Kidney capillary endothelial cell (primary cell): ENCODE measurements around the gene MALRD1.

Experiments used
- DNase-seq: peaks from one replicate; pipeline ENCODE4 v3.0.0-alpha.2; 2018; ENCODE audit warnings: low spot score

Gene MALRD1

DNA sequence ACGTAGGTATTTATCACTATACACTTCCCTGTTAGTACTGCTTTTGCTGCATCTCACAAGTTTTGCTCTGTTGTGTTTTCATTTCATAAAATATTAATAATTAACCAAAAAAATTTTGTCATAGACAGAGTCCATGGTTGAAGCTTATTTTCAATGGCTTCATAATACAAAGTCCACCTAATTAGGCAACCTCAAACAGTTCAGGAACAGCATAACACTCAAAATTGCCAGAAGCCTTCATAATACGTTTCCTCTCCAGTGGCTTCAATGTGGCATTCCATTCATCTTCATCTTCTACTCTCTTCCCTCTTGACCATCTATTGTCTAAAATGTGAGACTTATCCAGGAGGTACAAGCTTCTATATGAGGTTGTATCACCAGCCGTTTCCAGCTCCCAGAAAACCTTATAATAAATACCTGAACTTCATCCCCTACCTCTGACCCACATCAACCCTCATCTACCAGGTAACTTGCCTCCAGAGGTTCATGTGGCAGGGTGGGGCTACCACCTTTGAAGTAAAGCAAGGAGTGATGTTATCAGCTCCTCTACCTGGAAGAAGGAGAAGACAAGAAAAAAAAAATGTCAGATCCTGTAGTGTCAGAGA lies 337.3 kb downstream of the MALRD1 start:
- no peak for DNase-seq

DNA sequence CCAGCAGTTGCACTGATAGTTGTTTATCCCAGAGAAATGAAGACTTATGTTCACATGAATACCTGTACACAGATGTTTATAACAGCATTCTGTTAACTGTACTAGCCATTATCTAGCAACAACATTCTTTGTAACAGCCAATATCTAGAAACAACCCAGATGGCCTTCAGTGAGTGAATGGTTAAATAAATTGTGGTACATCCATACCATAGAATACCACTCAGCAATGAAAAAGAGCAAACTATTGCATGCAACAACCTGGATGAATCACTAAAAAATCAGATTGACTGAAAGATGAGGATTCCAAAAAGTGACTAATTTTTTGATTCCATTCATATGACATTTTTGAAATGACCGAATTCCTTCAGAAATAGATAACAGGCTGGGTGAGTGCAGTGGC lies 360.3 kb downstream of the MALRD1 start:
- DNase-seq = no peak

DNA sequence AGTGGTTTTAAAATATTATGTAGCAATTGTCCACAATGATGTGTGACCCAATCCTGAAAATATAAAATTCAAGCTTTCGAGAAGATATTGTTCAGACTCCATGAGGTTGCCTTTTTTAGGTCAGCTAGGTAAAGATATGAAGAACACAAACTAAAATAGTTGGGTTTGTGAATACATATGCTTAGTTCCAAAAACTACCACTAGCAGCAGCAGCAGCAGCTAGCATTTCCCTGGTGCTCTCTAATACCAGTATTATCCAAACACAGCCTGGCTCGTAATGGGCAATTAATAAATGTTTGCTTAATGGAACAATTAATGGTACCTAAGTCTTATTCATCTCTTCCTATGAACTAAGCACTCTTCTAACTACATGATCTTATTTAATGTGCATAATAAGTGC lies 362.5 kb downstream of the MALRD1 start:
- no peak for DNase-seq

DNA sequence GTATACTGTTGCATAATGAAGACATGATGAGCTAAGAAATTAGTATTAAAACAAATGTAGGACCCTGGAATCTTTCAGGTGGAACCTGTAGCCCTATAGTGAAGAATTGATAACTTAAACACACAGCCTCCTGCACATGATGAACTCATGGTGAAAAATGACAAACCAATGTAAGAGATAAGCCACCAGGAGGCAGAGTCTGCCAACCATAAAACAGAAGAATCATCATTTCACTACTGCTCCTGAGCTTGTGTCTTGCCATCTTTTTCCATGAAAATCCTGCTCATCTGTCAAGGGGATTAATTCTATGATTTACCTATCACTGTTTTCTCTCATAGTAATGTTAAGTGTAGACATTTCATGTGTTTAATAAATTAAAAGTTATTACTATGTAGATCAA lies 363.9 kb downstream of the MALRD1 start:
- peak; percentile 46 for DNase-seq

DNA sequence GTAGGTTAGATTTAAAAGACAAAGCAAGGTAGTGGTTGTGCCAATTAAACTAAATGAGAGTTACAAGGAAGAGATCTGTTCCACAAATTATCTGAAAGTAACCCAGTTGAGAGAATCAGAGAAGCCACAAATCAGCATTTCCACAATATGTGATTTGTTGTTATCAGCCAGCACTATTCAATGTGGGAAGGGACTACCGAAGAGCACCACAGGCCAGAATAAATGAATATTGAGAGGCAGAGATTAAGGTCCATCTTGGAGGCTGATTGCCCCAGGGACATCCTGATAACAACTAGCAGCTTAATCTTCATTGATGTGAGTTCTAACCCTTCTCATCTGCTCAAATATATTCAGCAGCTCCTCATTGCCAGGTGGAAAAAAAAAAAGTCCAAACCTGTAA lies 367.6 kb downstream of the MALRD1 start:
- DNase-seq = no peak

DNA sequence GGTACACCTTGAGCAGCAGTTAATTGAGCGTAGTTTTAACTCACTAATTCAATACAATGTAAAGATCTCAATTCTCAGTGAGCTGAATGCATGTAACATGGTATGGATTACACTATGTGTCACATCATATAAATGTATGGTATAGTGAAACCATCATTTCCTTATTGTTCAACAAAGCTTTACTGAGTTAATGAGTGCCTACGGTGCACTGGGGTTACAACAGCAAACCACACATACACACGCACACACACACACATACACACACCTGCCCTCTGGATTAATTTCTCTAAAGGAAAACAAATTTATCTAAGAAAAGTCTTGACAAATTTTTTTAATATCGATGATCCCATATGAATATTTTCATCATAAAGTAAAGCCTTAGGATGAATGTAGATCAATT lies 369.1 kb downstream of the MALRD1 start:
- DNase-seq = no peak

DNA sequence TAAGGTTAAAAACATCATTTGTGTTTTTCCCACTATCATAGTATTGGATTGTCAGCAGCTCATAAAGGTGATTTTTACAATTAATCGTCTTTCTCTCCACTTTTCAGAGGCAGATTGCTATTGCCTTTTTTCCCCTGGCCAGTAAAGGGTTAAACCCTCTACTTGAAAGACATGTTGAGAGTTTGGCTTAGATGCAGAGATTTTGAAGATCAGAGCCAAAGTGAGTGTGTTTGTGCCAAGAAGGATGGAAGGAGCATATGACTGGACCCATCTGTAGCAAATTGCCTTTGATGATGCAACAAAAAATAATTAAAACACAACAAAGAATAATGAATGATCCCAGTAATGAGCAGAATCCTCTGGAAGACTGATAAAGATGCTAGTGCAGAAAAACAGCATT lies 373.1 kb downstream of the MALRD1 start:
- no peak for DNase-seq

DNA sequence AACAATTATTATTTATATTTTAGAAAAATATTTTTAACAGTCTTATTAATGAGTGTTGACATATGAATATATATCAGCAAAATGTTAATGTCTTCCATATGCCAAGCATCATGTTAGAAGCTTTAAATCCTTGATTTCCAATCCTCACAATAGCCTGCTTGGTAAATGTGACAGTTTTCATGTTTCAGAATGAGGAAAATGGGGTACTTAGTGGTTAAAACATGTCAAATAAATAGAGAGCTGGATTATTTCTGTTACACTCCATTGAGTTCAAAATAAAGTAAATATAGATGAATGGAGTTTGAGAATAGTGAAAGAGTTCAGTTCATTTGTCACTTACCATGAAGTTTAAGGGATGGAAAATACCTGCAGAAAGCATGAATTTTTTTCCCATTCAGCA lies 377.4 kb downstream of the MALRD1 start:
- DNase-seq = no peak

DNA sequence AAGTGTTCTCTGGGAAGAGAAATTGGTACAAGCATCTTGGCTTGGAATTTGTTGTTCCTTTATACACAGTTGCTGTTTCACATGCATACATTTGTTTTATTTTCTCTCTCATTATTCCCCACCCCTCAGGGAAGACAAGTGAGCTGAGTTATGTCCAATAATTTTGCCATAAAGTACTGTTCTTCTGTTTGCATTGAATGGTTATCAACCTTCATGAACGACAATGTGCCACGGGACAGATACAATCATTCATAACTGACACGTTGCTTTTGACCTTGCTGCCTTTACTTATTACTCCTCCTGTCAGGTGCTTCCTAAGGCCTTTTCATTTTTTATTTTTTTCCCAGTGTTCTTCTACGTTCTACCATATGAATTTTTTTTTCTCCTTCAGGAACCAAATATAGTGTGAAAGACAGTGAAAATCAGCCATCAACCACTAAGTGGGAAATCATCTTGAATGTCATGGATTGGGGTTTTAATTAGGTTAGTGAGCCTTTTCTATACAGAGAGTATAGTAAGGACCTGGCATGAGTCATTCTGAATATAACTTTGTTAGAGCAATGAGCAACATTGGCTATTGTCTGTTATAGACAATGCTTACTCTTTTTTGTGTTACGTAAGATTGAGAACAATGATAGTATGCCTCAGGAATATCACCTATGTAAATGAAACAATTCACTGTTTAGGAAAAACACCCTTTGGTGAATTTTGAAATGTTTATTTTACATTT lies 383.2 kb downstream of the MALRD1 start:
- peak; percentile 51 for DNase-seq

DNA sequence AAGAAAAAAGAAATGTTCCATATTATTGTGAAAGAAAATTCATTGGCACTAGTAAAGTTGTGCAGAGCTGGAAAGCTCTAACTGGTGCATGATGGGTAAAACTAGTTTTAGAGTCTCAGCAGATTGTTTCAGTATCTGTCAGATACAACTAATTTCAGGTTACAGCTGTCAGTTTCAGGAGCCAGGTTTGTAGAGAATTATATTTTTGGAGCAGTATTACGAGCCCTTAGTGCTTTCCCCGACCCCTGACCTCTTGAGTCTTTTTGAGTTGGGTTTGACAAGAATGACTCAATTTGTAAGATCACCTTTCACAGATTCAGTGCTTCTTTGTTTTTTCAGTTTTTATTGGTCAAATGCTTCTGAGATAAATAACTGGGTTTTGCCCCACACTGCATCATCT lies 401.3 kb downstream of the MALRD1 start:
- DNase-seq = no peak

DNA sequence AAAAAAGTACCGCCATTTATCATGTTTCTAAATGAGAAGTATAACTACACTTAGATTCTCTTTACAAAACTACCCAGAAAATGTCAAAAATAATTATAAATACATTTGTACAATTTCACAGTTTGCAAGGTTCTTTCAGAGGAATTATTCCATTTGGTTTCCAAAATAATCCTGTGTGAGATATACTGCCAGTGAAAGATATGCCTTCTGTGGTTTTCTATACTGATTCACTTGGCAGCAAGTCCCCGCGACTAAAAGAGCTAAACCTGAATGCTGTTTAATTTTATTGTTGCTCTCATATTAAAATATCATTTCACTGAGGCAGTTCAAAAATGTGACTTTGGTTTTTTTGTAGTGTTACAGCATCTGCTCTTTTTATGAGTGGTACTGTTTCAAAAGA lies 402.8 kb downstream of the MALRD1 start:
- no peak for DNase-seq

DNA sequence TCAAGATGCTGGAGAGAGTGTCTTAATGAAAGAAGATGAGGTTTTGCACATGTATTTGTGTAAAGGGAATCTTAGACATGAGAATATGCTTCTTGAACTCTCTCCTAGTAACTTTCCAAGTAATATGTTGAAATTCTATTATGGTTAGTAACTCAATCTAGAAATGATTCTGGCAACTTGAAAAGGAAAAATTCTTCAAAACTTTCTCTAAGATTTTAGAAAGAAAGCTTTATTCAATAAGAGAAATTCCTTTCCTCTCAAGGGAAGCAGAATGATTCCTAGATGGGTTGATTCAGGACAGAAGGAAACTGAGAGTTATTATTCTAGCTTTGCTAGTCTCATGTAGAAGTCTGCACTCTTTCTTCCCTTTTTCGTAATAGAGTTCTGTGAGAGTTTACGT lies 403.3 kb downstream of the MALRD1 start:
- DNase-seq = no peak

DNA sequence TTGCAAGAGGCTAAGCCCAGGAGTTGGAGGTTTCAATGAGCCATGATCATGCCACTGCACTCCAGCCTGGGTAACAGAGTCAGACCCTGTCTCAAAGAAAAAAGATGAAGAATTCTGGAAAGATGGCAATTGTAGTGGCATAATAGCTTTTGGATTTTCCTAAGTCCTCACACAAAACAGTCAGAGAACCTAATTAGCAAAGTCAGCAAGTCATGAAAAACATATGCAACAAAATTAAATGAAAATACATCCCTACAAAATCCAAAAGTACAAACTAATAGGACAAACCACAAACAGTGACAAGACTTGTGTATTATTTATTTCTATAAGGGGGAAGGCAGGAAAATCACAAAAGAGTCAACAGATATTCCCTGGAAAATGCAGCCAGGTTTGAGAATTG lies 405.4 kb downstream of the MALRD1 start:
- DNase-seq = no peak

DNA sequence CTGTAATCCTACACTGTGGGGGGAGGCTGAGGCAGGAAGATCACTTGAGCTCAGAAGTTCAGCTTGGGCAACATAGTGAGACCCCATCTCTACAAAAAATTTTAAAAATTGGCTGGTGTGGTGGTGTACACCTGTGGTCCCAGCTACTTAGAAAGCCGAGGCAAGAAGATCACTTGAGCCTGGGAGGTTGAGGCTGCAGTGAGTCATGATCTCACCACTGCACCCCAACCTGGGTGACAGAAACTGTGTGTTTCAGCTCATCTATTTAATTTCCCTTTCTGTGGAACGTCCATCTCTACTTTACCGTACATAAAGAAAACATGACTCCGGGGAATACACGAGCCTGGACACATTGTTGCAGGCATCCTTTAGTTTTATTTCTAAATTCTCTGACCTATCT lies 413.0 kb downstream of the MALRD1 start:
- no peak for DNase-seq

DNA sequence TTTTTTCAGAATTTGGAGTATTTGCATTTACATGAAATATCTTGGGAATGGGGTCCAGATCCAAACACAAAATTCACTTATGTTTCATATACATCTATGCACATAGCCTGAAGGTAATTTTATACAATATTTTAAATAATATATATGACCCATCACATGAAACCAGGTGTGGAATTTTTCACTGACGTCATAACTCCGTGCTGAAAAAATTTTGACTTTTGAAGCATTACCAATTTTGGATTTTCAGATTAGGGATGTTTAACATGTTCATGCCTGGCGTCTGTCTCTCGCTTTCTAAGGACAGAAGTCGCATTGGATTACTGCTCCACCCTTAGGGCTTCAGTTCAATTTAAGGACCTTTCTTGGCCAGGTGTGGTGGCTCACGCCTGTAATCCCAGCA lies 418.1 kb downstream of the MALRD1 start:
- no peak for DNase-seq

DNA sequence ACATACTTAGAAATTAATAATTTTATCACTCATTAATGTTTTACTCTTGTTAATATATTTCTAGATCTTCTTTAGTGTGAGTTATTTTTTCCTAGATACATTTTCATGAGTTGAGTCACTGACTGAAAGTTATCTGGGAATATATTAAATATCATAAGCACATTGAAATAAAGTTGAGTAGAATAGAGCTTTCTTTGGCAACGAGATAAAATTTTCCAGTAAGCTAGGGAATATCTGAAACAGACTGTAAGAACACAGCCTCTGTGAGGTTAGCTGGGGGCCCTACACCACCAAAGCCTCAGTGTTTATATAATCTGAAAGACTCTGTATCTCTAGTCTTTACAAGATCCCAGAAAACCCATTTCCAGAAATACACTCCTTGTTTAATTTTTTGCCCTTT lies 419.8 kb downstream of the MALRD1 start:
- DNase-seq = no peak

DNA sequence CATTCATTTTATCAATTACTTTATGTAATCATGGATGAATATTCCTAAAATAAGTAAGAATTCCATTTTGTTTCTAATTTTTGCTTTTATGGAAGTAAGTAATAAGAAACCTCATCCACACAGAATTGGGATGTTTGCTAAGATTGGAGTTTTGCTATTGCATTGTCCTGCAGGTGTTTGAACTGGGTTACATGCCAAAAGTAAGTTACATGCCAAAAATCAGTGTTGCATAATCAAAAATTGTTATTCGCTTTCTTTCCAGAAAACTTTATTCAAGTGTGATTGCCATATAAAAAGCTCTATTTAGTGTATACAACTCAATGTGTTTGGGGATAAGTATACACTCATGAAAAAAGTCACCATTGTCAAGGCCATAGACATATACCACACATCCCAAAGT lies 420.9 kb downstream of the MALRD1 start:
- DNase-seq = no peak

DNA sequence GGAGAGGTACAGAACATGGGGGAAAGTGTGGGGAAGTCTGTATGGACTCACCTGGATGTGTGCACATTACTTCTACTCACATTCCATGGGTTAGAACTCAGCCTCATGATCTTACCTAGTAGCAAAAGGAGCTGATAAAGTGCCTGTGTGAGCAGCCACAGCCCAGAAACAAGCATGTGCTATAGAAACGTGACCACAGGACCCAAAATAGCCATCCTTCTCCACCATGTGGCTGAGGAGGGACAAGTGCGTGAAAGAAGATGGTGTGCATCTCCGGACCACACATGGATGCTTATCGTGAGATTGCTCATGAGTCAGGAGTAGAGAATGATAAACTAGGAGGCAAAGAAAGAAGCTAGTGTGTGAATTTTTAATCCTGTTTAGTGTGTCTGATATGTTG lies 431.3 kb downstream of the MALRD1 start:
- DNase-seq = no peak

DNA sequence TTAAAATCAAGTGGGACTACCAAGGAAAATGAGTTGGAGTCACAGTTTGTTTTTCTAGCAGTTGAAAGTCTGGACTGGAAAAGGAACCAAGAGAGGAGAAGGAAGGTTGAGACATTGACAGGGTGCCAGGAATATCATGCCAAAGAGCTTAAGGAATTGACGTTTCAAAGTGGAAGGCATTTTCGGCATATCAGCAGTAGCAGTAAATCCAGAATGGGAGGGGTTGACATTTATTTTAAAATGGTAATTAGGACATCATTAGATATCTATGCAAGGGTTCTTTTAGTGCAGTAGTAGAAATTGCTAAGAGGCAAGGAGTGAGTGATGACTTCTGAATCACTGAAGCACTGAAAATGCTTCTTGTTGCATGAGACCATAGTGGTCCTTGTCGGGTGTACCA lies 431.8 kb downstream of the MALRD1 start:
- DNase-seq = no peak

DNA sequence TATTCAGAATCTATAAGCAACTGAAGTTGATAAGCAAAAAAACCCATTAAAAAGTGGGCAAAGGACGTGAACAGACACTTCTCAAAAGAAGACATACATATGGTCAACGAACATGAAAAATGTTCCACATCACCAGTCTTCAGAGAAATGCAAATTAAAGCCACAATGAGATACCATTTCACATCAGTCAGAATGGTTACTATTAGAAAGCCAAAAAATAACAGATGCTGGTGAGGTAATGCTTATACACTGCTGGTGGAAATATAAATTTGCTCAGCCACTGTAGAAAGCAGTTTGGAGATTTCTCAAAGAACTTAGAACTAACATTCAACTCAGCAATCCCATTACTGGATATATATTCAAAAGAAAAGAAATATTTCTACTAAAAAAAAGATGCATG lies 434.8 kb downstream of the MALRD1 start:
- DNase-seq = no peak

DNA sequence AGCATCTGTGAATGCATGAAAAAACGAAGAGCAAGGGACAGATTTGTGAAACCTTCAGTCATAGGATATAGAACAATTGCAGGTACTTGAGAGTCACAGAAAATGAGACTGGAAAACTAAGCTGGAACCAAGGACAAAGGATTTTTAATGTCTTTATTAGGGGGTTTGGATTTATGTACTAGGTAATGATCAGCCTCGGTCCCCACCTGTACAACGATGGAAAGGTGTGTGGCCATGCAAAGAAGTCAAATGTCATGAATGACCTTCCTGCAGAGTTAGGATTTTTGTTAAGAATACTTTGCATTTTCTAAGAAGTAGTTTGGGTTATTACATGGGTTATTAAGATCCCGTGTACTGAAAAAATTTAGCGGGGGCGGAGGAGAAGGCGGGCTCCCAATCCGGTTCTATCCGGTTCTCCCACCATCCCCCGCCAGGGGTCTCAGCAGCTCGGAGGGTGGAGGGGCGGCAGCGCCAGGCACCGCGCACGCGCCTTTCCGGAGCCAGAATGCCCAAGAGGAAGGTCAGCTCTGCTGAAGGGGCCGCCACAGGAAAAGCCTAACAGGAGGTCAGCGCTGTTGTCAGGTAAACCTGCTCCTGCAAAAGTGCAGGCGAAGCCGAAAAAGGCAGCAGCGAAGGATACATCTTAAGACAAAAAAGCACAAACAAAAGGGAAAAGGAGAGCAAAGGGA lies 440.1 kb downstream of the MALRD1 start:
- DNase-seq = no peak

DNA sequence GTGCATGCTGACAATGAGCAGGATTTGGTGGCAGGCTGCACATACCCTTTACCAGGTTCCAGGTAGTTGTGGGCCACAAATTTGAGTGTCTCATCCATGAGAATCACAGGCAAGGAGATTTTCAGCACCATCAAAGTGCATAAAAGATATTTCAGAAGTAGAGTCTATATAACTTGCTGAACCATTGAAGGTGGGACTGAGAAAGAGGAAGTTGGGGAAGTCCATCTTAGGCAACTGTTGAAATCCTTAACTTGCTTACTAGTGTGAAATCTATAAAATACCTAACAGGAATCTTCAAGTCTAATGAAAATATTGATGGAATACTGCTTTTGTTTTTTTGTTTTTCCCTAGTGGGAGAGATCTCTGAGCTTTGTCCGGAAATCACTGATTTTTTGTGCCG lies 442.6 kb downstream of the MALRD1 start:
- DNase-seq = no peak

DNA sequence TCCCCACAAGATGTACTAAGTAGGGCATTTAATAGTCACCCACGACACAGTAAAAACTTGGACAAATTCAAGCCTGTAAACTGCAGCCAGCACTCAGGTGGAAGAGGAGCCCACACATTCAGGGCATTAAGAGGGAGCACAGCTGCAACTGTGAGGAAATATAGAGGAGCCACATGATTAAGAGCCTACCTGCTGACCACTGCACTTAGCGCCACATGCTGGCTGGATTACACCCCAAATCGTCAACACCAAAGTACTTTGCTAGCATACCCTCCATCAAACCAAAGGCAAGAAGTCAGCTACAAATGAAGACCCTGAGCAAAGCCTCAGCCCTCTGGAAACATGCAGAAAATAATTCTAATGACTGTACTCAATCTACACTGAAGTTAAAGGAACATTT lies 445.3 kb downstream of the MALRD1 start:
- no peak for DNase-seq

DNA sequence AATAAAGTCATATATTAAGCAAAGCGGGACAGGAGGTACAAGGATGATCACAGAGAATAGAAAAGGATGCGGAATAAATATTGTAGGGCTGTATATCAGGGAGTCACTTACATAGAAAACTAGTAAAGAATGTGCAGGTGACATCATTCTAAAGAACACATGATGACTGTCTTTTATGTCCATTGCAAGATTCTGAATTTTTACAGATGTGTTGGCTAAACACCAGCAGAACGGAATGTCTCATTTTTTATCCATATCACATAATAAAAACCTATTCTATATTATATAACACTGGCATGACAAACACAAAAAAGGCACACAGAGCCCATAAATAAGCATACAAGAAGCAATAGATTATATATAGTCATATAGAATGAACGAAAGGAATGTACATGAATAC lies 448.4 kb downstream of the MALRD1 start:
- no peak for DNase-seq
